CD14-positive monocyte (primary cell): ENCODE measurements around the gene MEGF9. TPM values are rescaled to one million over a fixed set of nuclear protein-coding genes. Genes with fewer than 3 reads are reported as not detected.
A peak's percentile ranks its signal among the peaks of the same experiment; 100 is the strongest.

Source experiments
- DNase-seq, 3 donors: peaks; one replicate each; pipeline ENCODE4 v3.0.0-alpha.2; 2011 to 2022
- H2AFZ ChIP-seq: 2 replicates; pipeline ENCODE4 v1.6.0; 2012; ENCODE audit warnings: mild to moderate bottlenecking, low read depth, low read length, inconsistent platforms; ENCODE audit not compliant: insufficient read depth, poor library complexity, severe bottlenecking
- H3K27ac ChIP-seq, 2 donors: 1 replicate in 1 of 2; 2 replicates in 1 of 2; pipeline ENCODE4 v1.5.1; 2012 to 2013; ENCODE audit warnings: low read length in 2 of 2, control low read depth in 1 of 2, inconsistent platforms in 1 of 2, low read depth in 1 of 2, mild to moderate bottlenecking in 1 of 2
- H3K27me3 ChIP-seq, 2 donors: one replicate each; pipeline versions ENCODE4 v1.6.0 to v1.6.1; 2011 to 2013; ENCODE audit warnings: low read length in 2 of 2; ENCODE audit not compliant: control insufficient read depth in 2 of 2, insufficient read depth in 2 of 2
- H3K36me3 ChIP-seq, 2 donors: replicated peaks in 1 of 2; 1 replicate in 1 of 2; 2 replicates in 1 of 2; pipeline versions ENCODE4 v1.5.1 to v1.6.1; 2012 to 2013; ENCODE audit warnings: low read length in 2 of 2, control low read depth in 1 of 2, inconsistent platforms in 1 of 2, mild to moderate bottlenecking in 1 of 2; ENCODE audit not compliant: insufficient read depth in 2 of 2, control insufficient read depth in 1 of 2
- H3K4me1 ChIP-seq, 2 donors: 1 replicate in 1 of 2; 2 replicates in 1 of 2; pipeline versions ENCODE4 v1.5.1 to v1.6.1; 2012 to 2013; ENCODE audit warnings: low read length in 2 of 2, control low read depth in 1 of 2, inconsistent platforms in 1 of 2, mild to moderate bottlenecking in 1 of 2, moderate library complexity in 1 of 2; ENCODE audit not compliant: insufficient read depth in 2 of 2, control insufficient read depth in 1 of 2
- H3K4me2 ChIP-seq: replicated peaks from 2 replicates; pipeline ENCODE3; 2012; ENCODE audit warnings: low read length, moderate library complexity, mild to moderate bottlenecking; ENCODE audit not compliant: poor library complexity, severe bottlenecking; ENCODE audit errors: extremely low read depth
- H3K4me3 ChIP-seq, 3 experiments: fragments of 200-600 bp in 1 of 3; sonication (generic) in 1 of 3; replicated peaks in 1 of 3; 1 replicate in 2 of 3; 2 replicates in 1 of 3; pipeline ENCODE4 v1.5.1; 2011 to 2013; ENCODE audit warnings: low read length in 3 of 3, mild to moderate bottlenecking in 3 of 3, control low read depth in 2 of 3, low read depth in 2 of 3, inconsistent platforms in 1 of 3, moderate library complexity in 1 of 3
- H3K79me2 ChIP-seq: 2 replicates; pipeline ENCODE4 v1.6.0; 2012; ENCODE audit warnings: mild to moderate bottlenecking, control low read depth, inconsistent platforms, low read length, moderate library complexity; ENCODE audit not compliant: insufficient read depth
- H3K9ac ChIP-seq: 2 replicates; pipeline ENCODE4 v1.6.0; 2017; ENCODE audit warnings: low read length, mild to moderate bottlenecking; ENCODE audit not compliant: insufficient read depth, poor library complexity, severe bottlenecking
- H3K9me3 ChIP-seq, 2 donors: replicated peaks in 1 of 2; 1 replicate in 1 of 2; 2 replicates in 1 of 2; pipeline versions ENCODE4 v1.5.1 to v1.6.1; 2012 to 2013; ENCODE audit warnings: low read length in 2 of 2, control low read depth in 1 of 2; ENCODE audit not compliant: control insufficient read depth in 1 of 2, insufficient read depth in 1 of 2
- H4K20me1 ChIP-seq: 2 replicates; pipeline ENCODE4 v1.6.0; 2012; ENCODE audit warnings: mild to moderate bottlenecking, low read length, control low read depth, moderate library complexity; ENCODE audit not compliant: insufficient read depth
- H3K27ac Mint-ChIP-seq, 7 donors: one replicate each; pipeline ENCODE4 v1.8.0; 2020; ENCODE audit warnings: mild to moderate bottlenecking in 7 of 7, mixed read lengths in 7 of 7, moderate library complexity in 6 of 7, inconsistent platforms in 2 of 7
- H3K27me3 Mint-ChIP-seq, 3 donors: one replicate each; pipeline ENCODE4 v1.8.0; 2021 to 2022; ENCODE audit warnings: low read depth in 3 of 3, mild to moderate bottlenecking in 3 of 3, mixed read lengths in 3 of 3, moderate library complexity in 3 of 3, inconsistent platforms in 1 of 3
- H3K36me3 Mint-ChIP-seq, 2 donors: one replicate each; pipeline ENCODE4 v1.8.0; 2020; ENCODE audit warnings: mixed read lengths in 2 of 2, inconsistent platforms in 1 of 2, mild to moderate bottlenecking in 1 of 2
- H3K4me1 Mint-ChIP-seq: one replicate; pipeline ENCODE4 v1.8.0; 2020; ENCODE audit warnings: mild to moderate bottlenecking, mixed read lengths
- H3K4me3 Mint-ChIP-seq, 2 donors: one replicate each; pipeline ENCODE4 v1.8.0; 2020; ENCODE audit warnings: mild to moderate bottlenecking in 2 of 2, mixed read lengths in 2 of 2, moderate library complexity in 1 of 2
- H3K9me3 Mint-ChIP-seq, 7 donors: one replicate each; pipeline ENCODE4 v1.8.0; 2020 to 2022; ENCODE audit warnings: mixed read lengths in 7 of 7, mild to moderate bottlenecking in 6 of 7, moderate library complexity in 6 of 7, inconsistent platforms in 2 of 7
- WGBS: methylation state at CpG from one replicate; pipeline ENCODE4 v1.1.5; 2013; ENCODE audit warnings: missing lambda C conversion rate; ENCODE audit not compliant: insufficient coverage; 5-methylcytosine and 5-hydroxymethylcytosine counted together
- intact Hi-C, 2 donors: fragments of 100-400 bp; cut with micrococcal nuclease; formaldehyde crosslinking; loops; one replicate each; pipeline versions ENCODE4 v1.15.0 to v1.15.1; 2023
- polyA plus RNA-seq, 3 donors: library from polyadenylated mRNA; depleted of rRNA in 1 of 3; unstranded in 2 of 3; stranded (reverse) in 1 of 3; fragments of 300-500 nt in 2 of 3; fragments of >200 nt in 1 of 3; fragmentation: Illumina TruSeq in 2 of 3; gene quantifications; 1 replicate in 2 of 3; 2 replicates in 1 of 3; pipeline ENCODE4 v1.2.3, GENCODE V29; 2012 to 2021
- TF ChIP-seq, protein P1 (sequence below): fragments of 200-600 bp; IDR thresholded peaks from one replicate; pipeline ENCODE4 v1.8.0; 2022; ENCODE audit warnings: antibody characterized with exemption, mild to moderate bottlenecking

The MEGF9 gene
- polyA plus RNA-seq, 3 donors = 45.0 to 92.8 (median 89.7) TPM

DNA sequence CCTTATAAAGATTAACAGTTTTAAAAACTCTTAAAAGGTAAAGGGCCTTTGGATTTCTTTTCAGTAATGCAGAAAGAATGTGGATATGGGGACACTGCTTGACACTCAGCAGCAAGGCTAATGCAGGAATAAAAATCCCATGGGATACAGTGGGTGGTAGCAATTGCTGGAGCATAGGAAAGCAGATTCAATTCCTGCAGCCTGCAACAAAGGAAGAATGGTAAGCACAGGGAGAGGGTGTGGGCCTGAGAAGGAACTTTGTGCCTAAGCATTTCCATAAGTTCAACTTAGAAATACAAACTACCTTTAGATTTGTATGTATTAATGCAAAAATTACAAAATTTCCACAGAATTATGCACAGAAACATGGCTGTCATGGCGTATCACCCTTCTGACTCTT, 68.5 kb downstream of the MEGF9 start:
- TF ChIP-seq, protein P1, sequence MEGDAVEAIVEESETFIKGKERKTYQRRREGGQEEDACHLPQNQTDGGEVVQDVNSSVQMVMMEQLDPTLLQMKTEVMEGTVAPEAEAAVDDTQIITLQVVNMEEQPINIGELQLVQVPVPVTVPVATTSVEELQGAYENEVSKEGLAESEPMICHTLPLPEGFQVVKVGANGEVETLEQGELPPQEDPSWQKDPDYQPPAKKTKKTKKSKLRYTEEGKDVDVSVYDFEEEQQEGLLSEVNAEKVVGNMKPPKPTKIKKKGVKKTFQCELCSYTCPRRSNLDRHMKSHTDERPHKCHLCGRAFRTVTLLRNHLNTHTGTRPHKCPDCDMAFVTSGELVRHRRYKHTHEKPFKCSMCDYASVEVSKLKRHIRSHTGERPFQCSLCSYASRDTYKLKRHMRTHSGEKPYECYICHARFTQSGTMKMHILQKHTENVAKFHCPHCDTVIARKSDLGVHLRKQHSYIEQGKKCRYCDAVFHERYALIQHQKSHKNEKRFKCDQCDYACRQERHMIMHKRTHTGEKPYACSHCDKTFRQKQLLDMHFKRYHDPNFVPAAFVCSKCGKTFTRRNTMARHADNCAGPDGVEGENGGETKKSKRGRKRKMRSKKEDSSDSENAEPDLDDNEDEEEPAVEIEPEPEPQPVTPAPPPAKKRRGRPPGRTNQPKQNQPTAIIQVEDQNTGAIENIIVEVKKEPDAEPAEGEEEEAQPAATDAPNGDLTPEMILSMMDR = no peak
- no peaks in the 10 kb centered on the region for H3K9me3 Mint-ChIP-seq

DNA sequence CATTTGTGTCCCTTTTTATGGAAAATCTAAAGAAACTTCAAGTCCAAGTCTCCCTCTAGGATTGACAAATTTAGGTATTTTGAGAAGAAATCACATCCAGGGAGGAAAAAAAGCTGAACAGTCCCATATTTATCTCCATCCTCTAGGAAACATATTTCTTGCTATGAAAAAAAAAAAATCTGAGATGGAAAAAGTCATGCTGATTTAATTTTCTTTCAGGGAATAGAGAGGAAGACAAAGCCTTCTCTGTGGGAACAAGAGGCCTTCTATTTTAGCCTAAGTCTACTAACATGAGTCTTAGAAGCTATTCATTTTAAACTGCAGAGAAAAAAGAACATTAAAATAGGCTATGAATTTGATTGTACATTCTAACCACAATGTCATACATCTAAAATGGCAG, 71.2 kb downstream of the MEGF9 start:
- Histone ChIP-seq H3K9ac (no peak overlapping the region), H3K36me3 (peaks cover 49 to 73% of the 10 kb centered on the region in 2 donors), H2AFZ (no peak overlapping the region), H3K4me2 (no peak overlapping the region), H3K4me1 (peaks cover 2% of the 10 kb centered on the region in 2 donors), H4K20me1 (peaks cover 100% of the 10 kb centered on the region), H3K27ac (peak overlapping the region in 1 of 2 donors; percentile 50), H3K9me3 (no peaks in the 10 kb centered on the region), H3K79me2 (peaks cover 99% of the 10 kb centered on the region), H3K4me3 (no peak overlapping the region), H3K27me3 (no peaks in the 10 kb centered on the region)
- Mint-ChIP-seq H3K4me1 (peaks cover 22% of the 10 kb centered on the region), H3K36me3 (peaks cover 48 to 60% of the 10 kb centered on the region in 2 donors), H3K27ac (peak overlapping the region in 1 of 7 donors; percentile 14), H3K9me3 (no peaks in the 10 kb centered on the region), H3K27me3 (no peaks in the 10 kb centered on the region), H3K4me3 (no peak overlapping the region)
- no peak for DNase-seq
- intact Hi-C loops = no loop called here
- TF ChIP-seq, protein P1 = no peak

More for the DNA sequence above, 68.5 kb downstream of the MEGF9 start:
- Histone ChIP-seq H3K4me3 (no peak overlapping the region), H2AFZ (no peak overlapping the region), H3K4me1 (peaks cover 5 to 12% of the 10 kb centered on the region in 2 donors), H3K27ac (peak overlapping the region in 1 of 2 donors; percentile 56), H4K20me1 (peaks cover 100% of the 10 kb centered on the region), H3K9me3 (no peaks in the 10 kb centered on the region), H3K79me2 (peaks cover 100% of the 10 kb centered on the region), H3K27me3 (no peaks in the 10 kb centered on the region), H3K9ac (no peak overlapping the region), H3K36me3 (peaks cover 53 to 85% of the 10 kb centered on the region in 2 donors), H3K4me2 (no peak overlapping the region)
- H3K4me3 Mint-ChIP-seq = no peak overlapping the region
- H3K4me1 Mint-ChIP-seq = peaks cover 34% of the 10 kb centered on the region
- H3K27ac Mint-ChIP-seq = peak overlapping the region in 4 of 7 donors; percentile 34 to 87 (median 36)
- H3K27me3 Mint-ChIP-seq = no peaks in the 10 kb centered on the region
- 100% methylated on average over 1 of the region's 1 CpG for WGBS
- intact Hi-C loops = no loop called here
- H3K36me3 Mint-ChIP-seq = peaks cover 43 to 68% of the 10 kb centered on the region in 2 donors
- DNase-seq = no peak
